Neural crest cell (in vitro differentiated cells): ENCODE data around the gene FSTL3. TPM values are rescaled to one million over a fixed set of nuclear protein-coding genes. Genes with fewer than 3 reads are reported as not detected.

Experiments used
- DNase-seq: peaks from one replicate; pipeline ENCODE4 v3.0.0; 2021; ENCODE audit warnings: low read depth, mixed read lengths, low spot score
- H3K27ac Mint-ChIP-seq: one replicate; pipeline ENCODE4 v1.8.0; 2021; ENCODE audit warnings: mild to moderate bottlenecking, mixed read lengths; ENCODE audit not compliant: unreplicated experiment
- H3K27me3 Mint-ChIP-seq: 2 replicates; pipeline ENCODE4 v1.8.0; 2021; ENCODE audit warnings: low read depth, mild to moderate bottlenecking, mixed read lengths
- H3K36me3 Mint-ChIP-seq: 2 replicates; pipeline ENCODE4 v1.8.0; 2021; ENCODE audit warnings: low read depth, mild to moderate bottlenecking, mixed read lengths
- H3K4me1 Mint-ChIP-seq: 2 replicates; pipeline ENCODE4 v1.8.0; 2021; ENCODE audit warnings: mixed read lengths
- H3K4me3 Mint-ChIP-seq: one replicate; pipeline ENCODE4 v1.8.0; 2021; ENCODE audit warnings: mild to moderate bottlenecking, mixed read lengths
- H3K9me3 Mint-ChIP-seq: 2 replicates; pipeline ENCODE4 v1.8.0; 2021; ENCODE audit warnings: mixed read lengths
- CTCF ChIP-seq: fragments of 200-600 bp; sonication (generic); conservative IDR thresholded peaks from 2 replicates; pipeline ENCODE4 v1.5.0; 2021; ENCODE audit warnings: antibody characterized with exemption, mild to moderate bottlenecking
- total RNA-seq: library from RNA; stranded (reverse); gene quantifications from 2 replicates; pipeline ENCODE4 v1.2.1, GENCODE V29; 2021

FSTL3 gene
- total RNA-seq, 1 donor from 2014 or later, result 8.9 TPM

- DNase-seq, result no peak
- TF ChIP-seq CTCF, result no peak
- H3K4me1 Mint-ChIP-seq, result peaks cover 16% of the 10 kb centered on the region
- H3K9me3 Mint-ChIP-seq, result no peaks in the 10 kb centered on the region
- no peak overlapping the region for H3K27ac Mint-ChIP-seq
- no peak overlapping the region for H3K4me3 Mint-ChIP-seq
- no peaks in the 10 kb centered on the region for H3K36me3 Mint-ChIP-seq
- H3K27me3 Mint-ChIP-seq, result peaks cover 15% of the 10 kb centered on the region
Measured at GRCh38 chr19:670609-671075, 5.5 kb upstream of the FSTL3 start.

GRCh38 chr19:674282-675151 is 1.7 kb upstream of the FSTL3 start:
- Mint-ChIP-seq H3K36me3 (no peaks in the 10 kb centered on the region), H3K4me3 (peak overlapping the region; percentile 82), H3K4me1 (peaks cover 17% of the 10 kb centered on the region), H3K27me3 (peaks cover 37% of the 10 kb centered on the region), H3K27ac (no peak overlapping the region), H3K9me3 (no peaks in the 10 kb centered on the region)
- DNase-seq, result no peak
- TF ChIP-seq CTCF, result no peak

GRCh38 chr19:676007-676338 is 219 bp upstream of the FSTL3 start:
- Mint-ChIP-seq H3K27ac (no peak overlapping the region), H3K9me3 (no peaks in the 10 kb centered on the region), H3K27me3 (peaks cover 41% of the 10 kb centered on the region), H3K36me3 (no peaks in the 10 kb centered on the region), H3K4me3 (no peak overlapping the region), H3K4me1 (peaks cover 20% of the 10 kb centered on the region)
- no peak for TF ChIP-seq CTCF
- DNase-seq, result no peak

- H3K27me3 Mint-ChIP-seq, result peaks cover 41% of the 10 kb centered on the region
- peaks cover 20% of the 10 kb centered on the region for H3K4me1 Mint-ChIP-seq
- no peak for TF ChIP-seq CTCF
- DNase-seq, result no peak
- H3K4me3 Mint-ChIP-seq, result no peak overlapping the region
- H3K36me3 Mint-ChIP-seq, result no peaks in the 10 kb centered on the region
- H3K9me3 Mint-ChIP-seq, result no peaks in the 10 kb centered on the region
- H3K27ac Mint-ChIP-seq, result no peak overlapping the region
Measured at GRCh38 chr19:677201-677600, 1.0 kb downstream of the FSTL3 start.

- no peaks in the 10 kb centered on the region for H3K36me3 Mint-ChIP-seq
- peak overlapping the region; percentile 74 for H3K4me3 Mint-ChIP-seq
- H3K27ac Mint-ChIP-seq, result no peak overlapping the region
Measured at GRCh38 chr19:677601-678436, 1.6 kb downstream of the FSTL3 start.

More at GRCh38 chr19:677601-678436, 1.6 kb downstream of the FSTL3 start:
- peaks cover 20% of the 10 kb centered on the region for H3K4me1 Mint-ChIP-seq
- TF ChIP-seq CTCF, result no peak
- H3K9me3 Mint-ChIP-seq, result no peaks in the 10 kb centered on the region
- peaks cover 41% of the 10 kb centered on the region for H3K27me3 Mint-ChIP-seq
- no peak for DNase-seq
